A549 (cell line): ENCODE measurements around the gene RCAN2.

Experiments used
- BHLHE40 ChIP-seq: IDR thresholded peaks from 2 replicates; pipeline ENCODE4 v1.6.1; 2012; ENCODE audit warnings: low read depth, low read length, inconsistent platforms
- CEBPB ChIP-seq, 2 experiments: fragments of >200 bp in 1 of 2; sonication (Bioruptor Twin) in 1 of 2; formaldehyde crosslinking in 1 of 2; IDR thresholded peaks; 2 replicates each; pipeline ENCODE4 v1.6.1; 2012 to 2016
- CTCF ChIP-seq: fragments of >200 bp; sonication (Bioruptor Twin); formaldehyde crosslinking; IDR thresholded peaks from 3 replicates; pipeline ENCODE4 v1.5.1; 2016
- ELK1 ChIP-seq: fragments of 150-350 bp; IDR thresholded peaks from 2 replicates; pipeline ENCODE4 v1.6.1; 2014; ENCODE audit warnings: low read depth, mild to moderate bottlenecking, low read length
- EP300 ChIP-seq, 2 experiments: fragments of >200 bp; sonication (Bioruptor Twin); formaldehyde crosslinking; IDR thresholded peaks; 2 replicates in 1 of 2; 3 replicates in 1 of 2; pipeline ENCODE4 v1.6.1; 2016 to 2017
- FOXS1 ChIP-seq: fragments of 250-450 bp; sonication (Bioruptor Pico); IDR thresholded peaks from 2 replicates; pipeline ENCODE4 v1.5.0; 2020; ENCODE audit warnings: mild to moderate bottlenecking, moderate library complexity
- KDM1A ChIP-seq: fragments of 200-600 bp; sonication (generic); IDR thresholded peaks from 2 replicates; pipeline ENCODE4 v1.6.1; 2016; ENCODE audit warnings: low read depth, mild to moderate bottlenecking
- MAZ ChIP-seq: fragments of 150-350 bp; IDR thresholded peaks from 2 replicates; pipeline ENCODE4 v1.6.1; 2014; ENCODE audit warnings: antibody characterized with exemption, low read depth, low read length, borderline replicate concordance
- NR3C1 ChIP-seq: fragments of >200 bp; sonication (Bioruptor Twin); formaldehyde crosslinking; IDR thresholded peaks from 3 replicates; pipeline ENCODE4 v1.6.1; 2017
- POLR2A ChIP-seq: IDR thresholded peaks from 2 replicates; pipeline ENCODE4 v1.6.1; 2012; ENCODE audit warnings: mild to moderate bottlenecking, low read length
- RNF2 ChIP-seq: fragments of 200-600 bp; sonication (generic); IDR thresholded peaks from 2 replicates; pipeline ENCODE4 v1.6.1; 2016; ENCODE audit warnings: low read depth, mild to moderate bottlenecking, antibody characterized with exemption, moderate library complexity, borderline replicate concordance

GRCh38 chr6:46262928-46263706, 228.1 kb downstream of the RCAN2 start:
- TF ChIP-seq POLR2A (no peak), CTCF (no peak), CEBPB (IDR thresholded peaks at IDR 0.05) (no peak), ELK1 (no peak), EP300 (IDR thresholded peaks at IDR 0.05) (no peak), MAZ (no peak), BHLHE40 (no peak), FOXS1 (no peak), RNF2 (no peak), KDM1A (no peak), NR3C1 (no peak)
